RPMI7951 (cell line): ENCODE results near the gene CCT3. TPM values are rescaled to one million over a fixed set of nuclear protein-coding genes. Genes with fewer than 3 reads are reported as not detected.

Source experiments
- DNase-seq: peaks from one replicate; pipeline ENCODE4 v3.0.0-alpha.2; 2012; ENCODE audit warnings: low read depth
- total RNA-seq: library from RNA; depleted of rRNA; stranded (reverse); fragments of >200 nt; shearing (Covaris generic); gene quantifications from 2 replicates; pipeline ENCODE4 v1.2.3, GENCODE V29; 2014; rRNA removed

CCT3 gene
- total RNA-seq, 1 experiment from 2014 or later: 455 TPM

GRCh38 chr1:156281693-156282478 lies 56.2 kb downstream of the CCT3 start:
- peak; percentile 48 for DNase-seq

- peak; percentile 76 for DNase-seq
Observed at GRCh38 chr1:156281281-156281680, 56.8 kb downstream of the CCT3 start.

- DNase-seq: no peak
Observed at GRCh38 chr1:156279837-156280236, 58.3 kb downstream of the CCT3 start.

- no peak for DNase-seq
Observed at GRCh38 chr1:156276966-156277381, 61.1 kb downstream of the CCT3 start.

GRCh38 chr1:156276532-156276931 lies 61.6 kb downstream of the CCT3 start:
- no peak for DNase-seq

GRCh38 chr1:156270314-156270713 lies 67.8 kb downstream of the CCT3 start:
- DNase-seq: no peak

- no peak for DNase-seq
Observed at GRCh38 chr1:156268336-156268735, 69.8 kb downstream of the CCT3 start.

- no peak for DNase-seq
Observed at GRCh38 chr1:156266051-156266450, 72.0 kb downstream of the CCT3 start.

- DNase-seq: no peak
Observed at GRCh38 chr1:156263288-156263655, 74.8 kb downstream of the CCT3 start.

GRCh38 chr1:156262461-156263287 lies 75.4 kb downstream of the CCT3 start:
- peak; percentile 90 for DNase-seq

GRCh38 chr1:156260896-156261295 lies 77.2 kb downstream of the CCT3 start:
- DNase-seq: no peak

- no peak for DNase-seq
Observed at GRCh38 chr1:156259805-156260204, 78.3 kb downstream of the CCT3 start.

Other genes with a start within 250 kb of the CCT3 start
- 919 and 1,055 TPM in 2 replicates for gene LMNA, start 223.6 kb downstream of the CCT3 start, total RNA-seq
- gene SEMA4A, start 184.7 kb downstream of the CCT3 start, total RNA-seq: 0.20 and 0.36 TPM in 2 replicates
- 8.3 and 10.1 TPM in 2 replicates for gene SLC25A44, start 144.2 kb downstream of the CCT3 start, total RNA-seq
- gene PMF1, start 125.3 kb downstream of the CCT3 start, total RNA-seq: 76.6 and 81.0 TPM in 2 replicates
- 17.7 and 44.1 TPM in 2 replicates for gene BGLAP, start 96.1 kb downstream of the CCT3 start, total RNA-seq
- gene PAQR6, start 90.2 kb downstream of the CCT3 start, total RNA-seq: 0.12 and 0.29 TPM in 2 replicates
- gene SMG5, start 55.5 kb downstream of the CCT3 start, total RNA-seq: 48.4 and 54.3 TPM in 2 replicates
- gene TMEM79, start 54.0 kb downstream of the CCT3 start, total RNA-seq: 2.4 TPM in 2 replicates
- 55.8 and 70.2 TPM in 2 replicates for gene GLMP, start 42.6 kb downstream of the CCT3 start, total RNA-seq
- not detected in 2 replicates for gene VHLL, start 39.0 kb downstream of the CCT3 start, total RNA-seq
- gene TSACC, start 234 bp upstream of the CCT3 start, total RNA-seq: not detected in 2 replicates
- gene RHBG, start 30.9 kb upstream of the CCT3 start, total RNA-seq: not detected in 2 replicates
- gene MEF2D, start 162.5 kb upstream of the CCT3 start, total RNA-seq: 9.9 and 11.4 TPM in 2 replicates
- 32.8 and 35.5 TPM in 2 replicates for gene IQGAP3, start 234.3 kb upstream of the CCT3 start, total RNA-seq
- not detected in 2 replicates for gene TTC24, start 241.4 kb upstream of the CCT3 start, total RNA-seq